ENCODE data around the gene SVBP. TPM values are rescaled to one million over a fixed set of nuclear protein-coding genes. Genes with fewer than 3 reads are reported as not detected.

SVBP gene
- total RNA-seq, 1 donor from 2014 or later: 22.4 TPM

DNA sequence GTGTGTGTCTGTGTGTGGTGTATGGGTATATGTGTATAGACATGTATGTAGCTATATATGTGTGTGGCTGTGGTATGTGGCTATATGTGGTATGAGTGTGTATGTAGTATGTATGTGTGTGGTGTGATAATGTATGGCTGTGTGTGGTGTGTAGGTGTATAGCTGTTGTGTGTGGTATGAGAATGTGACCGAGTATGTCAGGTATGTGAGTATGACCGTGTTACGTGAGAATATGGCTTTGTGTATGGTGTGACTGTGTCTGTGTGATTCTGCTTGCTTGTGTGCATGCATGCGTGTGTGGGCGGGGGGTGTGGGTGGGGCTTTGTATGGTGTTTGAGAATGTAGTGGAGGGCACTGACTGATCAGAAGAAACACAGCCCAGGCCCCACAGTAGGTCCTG lies 32.7 kb upstream of the SVBP start:
- POLR2A ChIA-PET: interaction anchor here (0.7 kb wide), 1 partner anchor 82 kb away, joined by 5 read pairs; no protein-coding TSS in a partner anchor
- intact Hi-C loops (cut with micrococcal nuclease): loop anchor here (5.0 kb wide), 1 partner anchor 72 kb away; no protein-coding TSS in a partner anchor
- Mint-ChIP-seq H3K4me1 (peaks cover 66% of the 10 kb centered on the region), H3K36me3 (ENCODE audit: low read depth) (peaks cover 37% of the 10 kb centered on the region), H3K27me3 (no peaks in the 10 kb centered on the region), H3K4me3 (no peak overlapping the region), H3K9me3 (no peaks in the 10 kb centered on the region), H3K27ac (peak overlapping the region; percentile 19)
- no peak for ATAC-seq (ENCODE audit: low read depth)
- CTCF ChIA-PET: interaction anchor here (1.3 kb wide), 1 partner anchor 63 kb away, joined by 3 read pairs; no protein-coding TSS in a partner anchor
- no peak for DNase-seq
- TF ChIP-seq, protein P1, sequence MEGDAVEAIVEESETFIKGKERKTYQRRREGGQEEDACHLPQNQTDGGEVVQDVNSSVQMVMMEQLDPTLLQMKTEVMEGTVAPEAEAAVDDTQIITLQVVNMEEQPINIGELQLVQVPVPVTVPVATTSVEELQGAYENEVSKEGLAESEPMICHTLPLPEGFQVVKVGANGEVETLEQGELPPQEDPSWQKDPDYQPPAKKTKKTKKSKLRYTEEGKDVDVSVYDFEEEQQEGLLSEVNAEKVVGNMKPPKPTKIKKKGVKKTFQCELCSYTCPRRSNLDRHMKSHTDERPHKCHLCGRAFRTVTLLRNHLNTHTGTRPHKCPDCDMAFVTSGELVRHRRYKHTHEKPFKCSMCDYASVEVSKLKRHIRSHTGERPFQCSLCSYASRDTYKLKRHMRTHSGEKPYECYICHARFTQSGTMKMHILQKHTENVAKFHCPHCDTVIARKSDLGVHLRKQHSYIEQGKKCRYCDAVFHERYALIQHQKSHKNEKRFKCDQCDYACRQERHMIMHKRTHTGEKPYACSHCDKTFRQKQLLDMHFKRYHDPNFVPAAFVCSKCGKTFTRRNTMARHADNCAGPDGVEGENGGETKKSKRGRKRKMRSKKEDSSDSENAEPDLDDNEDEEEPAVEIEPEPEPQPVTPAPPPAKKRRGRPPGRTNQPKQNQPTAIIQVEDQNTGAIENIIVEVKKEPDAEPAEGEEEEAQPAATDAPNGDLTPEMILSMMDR (IDR thresholded peaks at IDR 0.05): no peak

DNA sequence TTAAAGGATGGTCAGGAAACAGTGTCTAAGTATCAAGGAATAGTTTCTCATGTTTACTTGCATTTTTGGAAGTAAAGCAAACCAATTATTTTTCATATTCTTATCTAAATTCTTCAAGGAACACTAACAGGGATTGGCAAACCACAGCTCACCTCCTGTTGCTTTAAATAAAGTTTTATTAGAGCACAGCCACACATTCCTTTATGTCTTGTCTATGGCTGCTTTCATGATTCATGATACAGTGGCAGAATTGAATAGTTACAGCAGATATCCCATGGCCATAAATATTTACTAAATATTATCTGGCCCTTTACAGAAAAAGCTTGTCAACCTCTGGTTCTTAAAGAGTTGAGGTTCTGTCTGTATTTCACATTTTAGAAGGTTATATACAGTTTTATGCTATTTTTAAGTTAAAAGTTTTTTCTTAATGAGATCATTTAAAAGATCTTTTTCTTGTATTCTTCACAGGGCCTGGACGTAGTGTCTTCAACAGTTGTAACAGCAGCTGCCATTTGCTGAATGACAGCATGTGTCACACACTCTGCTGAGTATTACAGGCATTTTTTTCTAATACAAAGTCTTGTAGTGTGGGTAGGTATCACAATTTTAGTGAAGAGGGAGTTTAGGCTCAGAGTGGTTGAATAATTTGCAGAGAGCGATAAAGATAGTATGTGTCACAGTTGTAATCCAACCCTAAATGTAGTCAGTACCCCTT lies 31.8 kb upstream of the SVBP start:
- no peak for ATAC-seq (ENCODE audit: low read depth)
- intact Hi-C loops (cut with micrococcal nuclease): loop anchor here (5.0 kb wide), 1 partner anchor 73 kb away; no protein-coding TSS in a partner anchor
- TF ChIP-seq, protein P1 (IDR thresholded peaks at IDR 0.05): no peak
- DNase-seq: no peak
- Mint-ChIP-seq H3K27me3 (no peaks in the 10 kb centered on the region), H3K4me1 (peaks cover 65% of the 10 kb centered on the region), H3K4me3 (no peak overlapping the region), H3K27ac (no peak overlapping the region), H3K36me3 (ENCODE audit: low read depth) (peaks cover 37% of the 10 kb centered on the region), H3K9me3 (no peaks in the 10 kb centered on the region)
- ChIA-PET POLR2A (no interaction called here), CTCF (no interaction called here)

DNA sequence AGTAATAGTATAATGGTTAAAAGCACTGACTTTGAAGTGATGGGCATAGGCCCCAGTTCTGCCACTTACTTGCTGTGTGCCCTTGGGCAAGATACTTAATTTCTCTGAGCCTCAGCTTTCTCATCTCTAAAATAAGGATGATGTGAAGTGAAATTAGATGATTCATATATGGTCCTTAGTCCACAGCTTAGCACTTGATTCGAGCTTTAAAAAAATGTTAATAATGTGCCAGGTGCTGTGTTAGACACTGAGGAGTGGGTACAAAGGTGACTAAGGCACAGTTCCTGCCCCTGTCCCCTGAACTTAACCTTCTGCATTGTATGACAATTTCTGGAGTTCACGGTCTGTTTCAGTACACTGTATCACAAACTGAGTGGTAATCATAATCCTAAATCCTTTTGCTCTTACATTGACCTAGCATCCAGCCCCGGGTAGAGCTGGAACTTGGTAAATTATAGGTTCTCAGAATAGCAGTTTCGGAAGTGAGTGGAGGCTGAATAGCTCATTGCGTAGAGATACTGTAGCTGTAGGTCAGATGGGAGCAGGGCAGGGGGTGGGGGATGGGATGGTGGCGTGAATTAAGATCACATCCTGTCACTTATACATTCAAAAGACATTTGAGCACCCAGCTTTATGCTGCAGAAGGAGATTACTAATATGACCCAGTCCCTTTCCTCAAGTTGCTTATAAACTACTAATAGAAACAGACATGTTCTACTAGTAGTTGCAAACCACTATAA lies 30.7 kb upstream of the SVBP start:
- ATAC-seq (ENCODE audit: low read depth) (no peak), DNase-seq (no peak)
- CTCF ChIA-PET: no interaction called here
- H3K27me3 Mint-ChIP-seq: no peaks in the 10 kb centered on the region
- H3K9me3 Mint-ChIP-seq: no peaks in the 10 kb centered on the region
- TF ChIP-seq, protein P1 (IDR thresholded peaks at IDR 0.05): no peak
- peaks cover 56% of the 10 kb centered on the region for H3K4me1 Mint-ChIP-seq
- POLR2A ChIA-PET: interaction anchor here (0.9 to 2.6 kb wide), 4 partner anchors 9 to 81 kb away, joined by 3 to 24 read pairs (median 8); partner anchors contain the start of genes C1orf50, P3H1 and SVBP
- H3K27ac Mint-ChIP-seq: peak overlapping the region; percentile 73
- intact Hi-C loops (cut with micrococcal nuclease): loop anchor here (5.0 kb wide), 1 partner anchor 74 kb away; no protein-coding TSS in a partner anchor
- H3K4me3 Mint-ChIP-seq: peak overlapping the region; percentile 94
- peaks cover 40% of the 10 kb centered on the region for H3K36me3 Mint-ChIP-seq (ENCODE audit: low read depth)

DNA sequence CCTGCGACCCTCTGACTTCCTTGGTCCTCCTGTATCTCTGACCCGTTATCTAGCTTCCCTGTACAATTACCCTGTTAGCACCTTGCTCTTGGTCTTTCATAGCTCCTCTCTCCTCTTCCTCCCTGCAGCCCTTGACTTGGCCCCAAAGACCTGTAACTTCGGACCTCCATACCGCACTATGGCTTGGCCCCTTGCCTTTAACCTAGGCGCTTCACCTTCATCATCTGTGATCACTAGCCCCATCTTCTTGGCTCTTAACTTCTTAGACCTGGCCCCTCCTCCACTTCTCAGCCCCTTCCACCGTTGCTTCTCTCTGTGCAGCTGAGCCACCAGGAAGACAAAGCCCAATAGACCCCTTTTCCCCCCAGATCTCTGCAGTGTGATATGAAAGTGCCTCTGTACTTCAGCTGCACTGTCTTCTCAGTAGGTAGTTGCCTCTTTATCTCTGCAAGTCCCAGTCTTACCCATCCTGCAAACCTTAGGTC lies 30.0 kb upstream of the SVBP start:
- POLR2A ChIA-PET: interaction anchor here (1.2 to 2.6 kb wide), 9 partner anchors 8 to 189 kb away, joined by 3 to 24 read pairs (median 7); partner anchors contain the start of genes C1orf50, ERMAP, P3H1 and PPIH
- DNase-seq: no peak
- H3K9me3 Mint-ChIP-seq: no peaks in the 10 kb centered on the region
- TF ChIP-seq, protein P1 (IDR thresholded peaks at IDR 0.05): no peak
- peak overlapping the region; percentile 73 for H3K27ac Mint-ChIP-seq
- H3K27me3 Mint-ChIP-seq: no peaks in the 10 kb centered on the region
- CTCF ChIA-PET: interaction anchor here (1.2 to 2.4 kb wide), 5 partner anchors 9 to 226 kb away, joined by 3 to 17 read pairs (median 4); no protein-coding TSS in a partner anchor
- H3K4me1 Mint-ChIP-seq: peaks cover 49% of the 10 kb centered on the region
- peaks cover 37% of the 10 kb centered on the region for H3K36me3 Mint-ChIP-seq (ENCODE audit: low read depth)
- H3K4me3 Mint-ChIP-seq: peak overlapping the region; percentile 94
- no peak for ATAC-seq (ENCODE audit: low read depth)
- intact Hi-C loops (cut with micrococcal nuclease): loop anchor here (5.0 kb wide), 1 partner anchor 75 kb away; no protein-coding TSS in a partner anchor
